ENCODE results near the gene NCKAP5. TPM values are rescaled to one million over a fixed set of nuclear protein-coding genes. Genes with fewer than 3 reads are reported as not detected.

Gene NCKAP5
- total and polyA plus RNA-seq, 2 of the 13 experiments (the other 11 are each of a cell fraction or from before 2014, with no cell fraction given) = 0.01 TPM; not detected in 1

DNA sequence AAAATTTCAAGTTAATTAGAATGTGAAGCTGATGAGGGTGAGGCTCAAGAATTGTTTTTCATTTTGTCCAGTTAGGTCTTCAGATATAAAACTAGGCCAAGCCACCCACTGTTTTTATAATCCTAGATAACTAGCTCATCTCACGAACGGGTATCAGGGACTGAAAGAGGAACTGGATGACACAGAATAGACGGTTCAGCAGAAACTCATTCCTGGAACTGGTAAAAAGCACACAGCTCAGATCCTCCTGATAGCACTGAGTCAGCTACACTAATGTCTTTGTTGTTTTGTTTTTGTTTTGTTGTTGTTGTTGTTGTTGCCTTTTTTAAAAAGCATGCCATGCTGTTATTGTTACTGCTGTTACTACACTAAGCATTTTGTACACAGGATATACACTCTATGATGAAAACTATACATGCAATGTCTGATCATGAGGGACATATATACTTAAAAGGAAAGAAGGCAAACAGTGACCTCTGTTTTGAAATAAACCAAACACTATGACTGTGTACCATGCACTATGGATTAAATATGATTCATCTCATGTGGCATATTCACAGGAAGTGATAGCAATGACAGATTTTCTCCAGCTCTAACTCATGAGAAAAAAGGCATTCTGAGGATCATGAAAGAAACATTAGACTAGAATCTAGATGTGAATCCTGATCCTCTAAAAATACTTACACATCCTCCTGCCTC, 437.6 kb downstream of the NCKAP5 start:
- ChIA-PET POLR2A (no interaction called here), CTCF (ENCODE audit: low intra/inter-chr PET ratio, low total read pairs) (no interaction called here)
- Histone ChIP-seq H2AFZ (ENCODE audit: low read length) (no peak overlapping the region), H3K36me3 (replicated peaks in 1 of 2; ENCODE audit: control insufficient read depth in 1 of 2, insufficient read depth in 2 of 2, low read length in 2 of 2) (no peaks in the 10 kb centered on the region), H3K27ac (ENCODE audit: extremely low read length, insufficient read depth, low read length) (no peak overlapping the region), H4K20me1 (ENCODE audit: insufficient read depth, low read length) (no peaks in the 10 kb centered on the region), H3K27me3 (ENCODE audit: control insufficient read depth in 1 of 2, insufficient read depth in 2 of 2, low read length in 2 of 2) (no peaks in the 10 kb centered on the region), H3K4me2 (ENCODE audit: low read depth, low read length) (no peak overlapping the region), H3K4me1 (ENCODE audit: insufficient read depth, low read length) (no peaks in the 10 kb centered on the region), H3K9ac (ENCODE audit: insufficient read depth, low read depth, low read length) (no peak overlapping the region), H3K4me3 (replicated peaks in 1 of 3; ENCODE audit: insufficient read depth in 1 of 3, low read depth in 2 of 3, low read length in 3 of 3) (no peak overlapping the region), H3K79me2 (ENCODE audit: insufficient read depth, low read length) (no peaks in the 10 kb centered on the region), H3K9me3 (ENCODE audit: low read length) (peaks cover 11% of the 10 kb centered on the region; the same call in 1 of the 2 replicates)
- BruUV-seq (replicated peaks) = no TSS peak
- DNase-seq (ENCODE audit: low spot score) (no peak), ATAC-seq (no peak), FAIRE-seq (no peak)
- intact Hi-C loops (cut with micrococcal nuclease; ENCODE audit: unreplicated experiment) (no loop called here), in situ Hi-C loops (cut with HindIII; ENCODE audit: extremely low pct_ligation_motif_present, low pct_unique_long_range_greater_than_20kb) (no loop called here)
- no peak for TF ChIP-seq ZSCAN31 (CRISPR knock-in tag; IDR thresholded peaks at IDR 0.05; ENCODE audit: low read depth)
- no peak for TF ChIP-seq KDM5A (IDR thresholded peaks at IDR 0.05; ENCODE audit: borderline replicate concordance, low read length)
- no peak for TF ChIP-seq GLMP (CRISPR knock-in tag; IDR thresholded peaks at IDR 0.05; ENCODE audit: borderline replicate concordance)
- no peak for TF ChIP-seq SALL2 (CRISPR knock-in tag; IDR thresholded peaks at IDR 0.05)
- no peak for TF ChIP-seq SIN3A (IDR thresholded peaks at IDR 0.05; ENCODE audit: borderline replicate concordance, low read depth, low read length)
- no peak for TF ChIP-seq ZNF564 (CRISPR knock-in tag; IDR thresholded peaks at IDR 0.05)
- TF ChIP-seq MXI1 (IDR thresholded peaks at IDR 0.05; ENCODE audit: borderline replicate concordance, low read depth, low read length) = no peak
- no peak for TF ChIP-seq ZNF136 (CRISPR knock-in tag; IDR thresholded peaks at IDR 0.05; ENCODE audit: low read depth)
- TF ChIP-seq KDM5B (CRISPR knock-in tag; IDR thresholded peaks at IDR 0.05; ENCODE audit: borderline replicate concordance) = no peak
- TF ChIP-seq YEATS4 (CRISPR knock-in tag; IDR thresholded peaks at IDR 0.05; ENCODE audit: borderline replicate concordance) = no peak
- 1% methylated on average over 3 of the region's 3 CpGs for WGBS (ENCODE audit: low lambda C conversion rate)

All from HepG2 (cell line).